Psoas muscle (tissue), 8 donors: ENCODE data around the gene WNT9B. TPM values are rescaled to one million over a fixed set of nuclear protein-coding genes. Genes with fewer than 3 reads are reported as not detected.

ENCODE experiments used
- ATAC-seq, 4 donors: fragments of 200-7000 bp; cut with Tn5 transposase; one replicate each; pipeline ENCODE4 v1.9.1; 2020; ENCODE audit warnings: moderate library complexity in 3 of 4, mild to moderate bottlenecking in 2 of 4
- DNase-seq, 2 donors: peaks; one replicate each; pipeline ENCODE4 v3.0.0-alpha.2; 2020
- H3K27ac ChIP-seq: fragments of 200-600 bp; one replicate; pipeline ENCODE4 v1.8.0; 2022
- H3K27me3 ChIP-seq, 3 donors: fragments of 200-600 bp in 1 of 3; one replicate each; pipeline versions ENCODE4 v1.6.1 to v1.8.0; 2013 to 2022; ENCODE audit warnings: low read length in 2 of 3, mild to moderate bottlenecking in 2 of 3, moderate library complexity in 1 of 3; ENCODE audit not compliant: insufficient read depth in 3 of 3
- H3K36me3 ChIP-seq, 2 donors: fragments of 200-600 bp in 1 of 2; one replicate each; pipeline versions ENCODE4 v1.6.1 to v1.8.0; 2013 to 2022; ENCODE audit warnings: low read depth in 1 of 2, mild to moderate bottlenecking in 1 of 2, moderate library complexity in 1 of 2; ENCODE audit not compliant: insufficient read depth in 1 of 2
- H3K4me1 ChIP-seq: fragments of 200-600 bp; one replicate; pipeline ENCODE4 v1.8.0; 2022
- H3K4me3 ChIP-seq: fragments of 200-600 bp; one replicate; pipeline ENCODE4 v1.8.0; 2022; ENCODE audit warnings: mild to moderate bottlenecking
- H3K9me3 ChIP-seq: fragments of 200-600 bp; one replicate; pipeline ENCODE4 v1.8.0; 2022
- CTCF ChIP-seq: fragments of 200-600 bp; IDR thresholded peaks from one replicate; pipeline ENCODE4 v1.8.0; 2022; ENCODE audit warnings: antibody characterized with exemption
- WGBS, 3 donors: extraction: QIAGEN DNeasy Blood & Tissue Kit; methylation state at CpG; one replicate each; pipeline versions ENCODE4 v1.1.6 to v1.1.7; 2013; 5-methylcytosine and 5-hydroxymethylcytosine counted together
- intact Hi-C, 2 donors: fragments of 100-400 bp; cut with DNase I; formaldehyde crosslinking; loops; one replicate each; pipeline versions ENCODE4 v1.11.0 to v1.14.2; 2022
- polyA plus RNA-seq, 3 donors: library from polyadenylated mRNA; stranded (reverse); fragments of 200-250 nt; gene quantifications; one replicate each; pipeline ENCODE4 v1.2.3, GENCODE V29; 2013
- total RNA-seq, 4 donors: library from RNA; stranded (reverse); fragmentation: NEBNext Ultra II Directional in 2 of 4; extraction: Animal tissue kit (Norgen Biotek cat#: 25700) in 2 of 4; gene quantifications; one replicate each; pipeline versions ENCODE4 v1.2.1 to v1.2.4, GENCODE V29; 2021 to 2023
- donor health status: healthy with polysubstance abuse.
- donor health status: DM: no; HTN: no; CAD: no; lungs with moderate emphysema.
- donor health status: Bipolar disorder and iron deficiency.
- donor health status: healthy.
- donor health status: DM: yes; HTN: yes; CAD: no.
- donor health status: DM: no; HTN: no; CAD: no.
- donor health status: DM: no; HTN: no; CAD: no.
- donor health status: DM: yes; HTN: yes; CAD: no.

The WNT9B gene
- total and polyA plus RNA-seq, 7 donors = 0.05 to 0.32 (median 0.13) TPM; not detected in 3

GRCh38 chr17:46847204-46848191 is 3.9 kb upstream of the WNT9B start:
- Histone ChIP-seq H3K9me3 (no peaks in the 10 kb centered on the region), H3K4me3 (no peak overlapping the region), H3K27ac (no peak overlapping the region), H3K27me3 (peaks cover 0 to 86% (median 21%) of the 10 kb centered on the region in 3 donors), H3K36me3 (no peaks in the 10 kb centered on the region), H3K4me1 (peaks cover 5% of the 10 kb centered on the region)
- WGBS, 3 donors = 52 to 58% (median 56%) methylated on average over 8 of the region's 8 CpGs
- ATAC-seq = no peak
- intact Hi-C loops = loop anchor here in 1 of 2 donors (10.0 kb wide), 1 partner anchor 147 kb away; no protein-coding TSS in a partner anchor
- no peak for DNase-seq
- TF ChIP-seq CTCF = no peak

- peaks cover 0 to 86% (median 23%) of the 10 kb centered on the region in 3 donors for H3K27me3 ChIP-seq
Observed at GRCh38 chr17:46848534-46848933, 2.8 kb upstream of the WNT9B start.

GRCh38 chr17:46850688-46851028 is 725 bp upstream of the WNT9B start:
- Histone ChIP-seq H3K4me1 (peaks cover 5% of the 10 kb centered on the region), H3K27ac (no peak overlapping the region), H3K9me3 (no peaks in the 10 kb centered on the region), H3K27me3 (peaks cover 0 to 77% (median 24%) of the 10 kb centered on the region in 3 donors), H3K36me3 (no peaks in the 10 kb centered on the region), H3K4me3 (peak overlapping the region; percentile 56)
- DNase-seq (no peak), ATAC-seq (no peak)
- intact Hi-C loops = no loop called here
- TF ChIP-seq CTCF = no peak
- 32 to 34% (median 33%) methylated on average over 13 of the region's 13 CpGs for WGBS, 3 donors

More at GRCh38 chr17:46848534-46848933, 2.8 kb upstream of the WNT9B start:
- DNase-seq (no peak), ATAC-seq (no peak)
- Histone ChIP-seq H3K4me1 (peaks cover 5% of the 10 kb centered on the region), H3K36me3 (no peaks in the 10 kb centered on the region), H3K4me3 (no peak overlapping the region), H3K27ac (no peak overlapping the region), H3K9me3 (no peaks in the 10 kb centered on the region)
- intact Hi-C loops = loop anchor here in 1 of 2 donors (10.0 kb wide), 1 partner anchor 146 kb away; no protein-coding TSS in a partner anchor
- WGBS, 3 donors = 56 to 61% (median 60%) methylated on average over 6 of the region's 6 CpGs
- TF ChIP-seq CTCF = no peak

- H3K27me3 ChIP-seq = peaks cover 0 to 60% (median 24%) of the 10 kb centered on the region in 3 donors
- intact Hi-C loops = no loop called here
- TF ChIP-seq CTCF = no peak
- ATAC-seq = no peak
- peaks cover 5% of the 10 kb centered on the region for H3K4me1 ChIP-seq
- no peaks in the 10 kb centered on the region for H3K9me3 ChIP-seq
- no peak overlapping the region for H3K4me3 ChIP-seq
- H3K36me3 ChIP-seq = no peaks in the 10 kb centered on the region
- no peak overlapping the region for H3K27ac ChIP-seq
- WGBS, 3 donors = 75 to 80% (median 77%) methylated on average over 6 of the region's 6 CpGs
- no peak for DNase-seq
Observed at GRCh38 chr17:46853896-46854444, 2.6 kb downstream of the WNT9B start.
